Sigmoid colon (tissue), 7 donors: ENCODE results near the gene AASS. TPM values are rescaled to one million over a fixed set of nuclear protein-coding genes. Genes with fewer than 3 reads are reported as not detected.
"Not testable (repeated sequence)": the region's sequence is repeated elsewhere in the genome, so short reads cannot be mapped to it uniquely, and the experiment has no call there.

Experiments used
- DNase-seq: peaks from one replicate; pipeline ENCODE4 v3.0.0-alpha.2; 2019
- H3K27ac ChIP-seq, 4 donors: fragments of 200-600 bp; sonication (generic); one replicate each; pipeline ENCODE4 v1.5.1; 2016 to 2019; ENCODE audit warnings: mild to moderate bottlenecking in 1 of 4
- H3K27me3 ChIP-seq, 3 donors: fragments of 200-600 bp; sonication (generic); one replicate each; pipeline ENCODE4 v1.5.1; 2019; ENCODE audit warnings: mild to moderate bottlenecking in 1 of 3
- H3K36me3 ChIP-seq, 4 donors: fragments of 200-600 bp; sonication (generic); one replicate each; pipeline ENCODE4 v1.5.1; 2016 to 2019
- H3K4me1 ChIP-seq, 4 donors: fragments of 200-600 bp; sonication (generic); one replicate each; pipeline ENCODE4 v1.5.1; 2017 to 2019
- H3K4me3 ChIP-seq, 4 donors: fragments of 200-600 bp; sonication (generic); one replicate each; pipeline ENCODE4 v1.5.1; 2017 to 2019; ENCODE audit warnings: mild to moderate bottlenecking in 2 of 4, moderate library complexity in 1 of 4
- H3K9me3 ChIP-seq, 4 donors: fragments of 200-600 bp in 3 of 4; sonication (generic) in 3 of 4; one replicate each; pipeline versions ENCODE4 v1.5.1 to v1.6.1; 2013 to 2019
- CTCF ChIP-seq, 4 experiments: fragments of 450-650 bp in 3 of 4; fragments of 200-600 bp in 1 of 4; IDR thresholded peaks; one replicate each; pipeline ENCODE4 v1.5.1; 2016 to 2019; ENCODE audit warnings: antibody characterized with exemption in 4 of 4, mild to moderate bottlenecking in 3 of 4, moderate library complexity in 2 of 4
- EP300 ChIP-seq, 4 donors: sonication (generic); formaldehyde crosslinking; IDR thresholded peaks; one replicate each; pipeline ENCODE4 v1.6.1; 2017; ENCODE audit warnings: antibody characterized with exemption in 4 of 4
- POLR2A ChIP-seq, 2 donors: fragments of 450-650 bp; IDR thresholded peaks; one replicate each; pipeline ENCODE4 v1.6.1; 2016; ENCODE audit warnings: antibody characterized with exemption in 2 of 2, mild to moderate bottlenecking in 2 of 2, moderate library complexity in 2 of 2
- POLR2AphosphoS5 ChIP-seq, 4 donors: sonication (generic); formaldehyde crosslinking; IDR thresholded peaks; one replicate each; pipeline ENCODE4 v1.6.1; 2017; ENCODE audit warnings: antibody characterized with exemption in 4 of 4
- WGBS, 2 donors: extraction: QIAGEN DNeasy Blood & Tissue Kit; methylation state at CpG; one replicate each; pipeline ENCODE4 v1.1.7; 2013; 5-methylcytosine and 5-hydroxymethylcytosine counted together
- intact Hi-C: fragments of 100-400 bp; cut with DNase I; formaldehyde crosslinking; loops from one replicate; pipeline ENCODE4 v1.15.1; 2023
- polyA plus RNA-seq, 3 donors: library from polyadenylated mRNA; stranded (reverse); fragments of 200-250 nt; gene quantifications; one replicate each; pipeline ENCODE4 v1.2.3, GENCODE V29; 2013
- total RNA-seq, 4 donors: library from RNA; depleted of rRNA; stranded (reverse); fragments of >200 nt; gene quantifications; one replicate each; pipeline ENCODE4 v1.1.0, GENCODE V29; 2016
- donor health status: healthy with polysubstance abuse.
- donor health status: Bipolar disorder and iron deficiency.
- donor health status: healthy.

Gene AASS
- total RNA-seq (10 to 100 TPM; 24.3 to 40.0 (median 27.0) TPM), polyA plus RNA-seq (1 to 10 TPM in 2 of 3 donors, under 1 TPM in 1; 0.92 to 5.6 (median 2.4) TPM)

GRCh38 chr7:122143751-122144711 lies at the start of gene AASS:
AASS (minus strand) TSS chr7:122144249; CDS start chr7:122133726, 10,523 bp downstream.
- H3K4me1 ChIP-seq, result peaks cover 0 to 21% (median 10%) of the 10 kb centered on the region in 4 donors
- no peaks in the 10 kb centered on the region for H3K36me3 ChIP-seq
- no peaks in the 10 kb centered on the region for H3K27me3 ChIP-seq
- H3K9me3 ChIP-seq, result no peaks in the 10 kb centered on the region
- WGBS, 2 donors, result 1% methylated on average over 69 of the region's 69 CpGs
- H3K27ac ChIP-seq, result peak within 1 kb of the TSS; percentile 91 to 99 (median 97)
- peak; percentile 100 for DNase-seq
- intact Hi-C loops, result loop anchor here (10.0 kb wide), 1 partner anchor 1411 kb away; the partner anchor contains the start of gene NDUFA5
- H3K4me3 ChIP-seq, result peak within 1 kb of the TSS; percentile 80 to 91 (median 88)
- TF ChIP-seq POLR2AphosphoS5 (IDR thresholded peaks at IDR 0.05) (peak; percentile 87 to 97 (median 91)), POLR2A (IDR thresholded peaks at IDR 0.05) (peak; percentile 69 to 72), EP300 (IDR thresholded peaks at IDR 0.05) (peak in 3 of 4 donors; percentile 30 to 91 (median 31)), CTCF (IDR thresholded peaks at IDR 0.05) (no peak)

GRCh38 chr7:122188785-122189184 lies 44.7 kb upstream of the AASS start:
- H3K27me3 ChIP-seq, result no peaks in the 10 kb centered on the region
- H3K36me3 ChIP-seq, result no peaks in the 10 kb centered on the region
- TF ChIP-seq POLR2AphosphoS5 (IDR thresholded peaks at IDR 0.05) (no peak), CTCF (IDR thresholded peaks at IDR 0.05) (no peak), POLR2A (IDR thresholded peaks at IDR 0.05) (no peak), EP300 (IDR thresholded peaks at IDR 0.05) (no peak)
- intact Hi-C loops, result no loop called here
- no peaks in the 10 kb centered on the region for H3K9me3 ChIP-seq
- DNase-seq, result no peak
- no peak overlapping the region for H3K27ac ChIP-seq
- H3K4me1 ChIP-seq, result no peaks in the 10 kb centered on the region
- no peak overlapping the region for H3K4me3 ChIP-seq

- Histone ChIP-seq H3K27ac (no peak overlapping the region), H3K4me3 (no peak overlapping the region), H3K9me3 (no peaks in the 10 kb centered on the region), H3K27me3 (no peaks in the 10 kb centered on the region), H3K4me1 (no peaks in the 10 kb centered on the region), H3K36me3 (no peaks in the 10 kb centered on the region)
- intact Hi-C loops, result no loop called here
- no peak for DNase-seq
- TF ChIP-seq EP300 (IDR thresholded peaks at IDR 0.05) (no peak), CTCF (IDR thresholded peaks at IDR 0.05) (no peak), POLR2A (IDR thresholded peaks at IDR 0.05) (no peak), POLR2AphosphoS5 (IDR thresholded peaks at IDR 0.05) (no peak)
- 73 to 79% methylated on average over 3 of the region's 3 CpGs for WGBS, 2 donors
Measured at GRCh38 chr7:122183106-122183505, 39.1 kb upstream of the AASS start.

GRCh38 chr7:122182081-122182480 lies 38.0 kb upstream of the AASS start:
- no peaks in the 10 kb centered on the region for H3K9me3 ChIP-seq
- 52 to 83% methylated on average over 1 of the region's 1 CpG for WGBS, 2 donors
- DNase-seq, result no peak
- H3K4me3 ChIP-seq, result no peak overlapping the region
- no peak overlapping the region for H3K27ac ChIP-seq
- no peak for TF ChIP-seq EP300 (IDR thresholded peaks at IDR 0.05)
- no peak for TF ChIP-seq POLR2A (IDR thresholded peaks at IDR 0.05)
- TF ChIP-seq CTCF (IDR thresholded peaks at IDR 0.05), result no peak
- no peak for TF ChIP-seq POLR2AphosphoS5 (IDR thresholded peaks at IDR 0.05)
- H3K4me1 ChIP-seq, result no peaks in the 10 kb centered on the region
- H3K36me3 ChIP-seq, result no peaks in the 10 kb centered on the region
- no peaks in the 10 kb centered on the region for H3K27me3 ChIP-seq
- intact Hi-C loops, result no loop called here

- H3K36me3 ChIP-seq, H3K27me3 ChIP-seq, H3K9me3 ChIP-seq, H3K4me1 ChIP-seq, H3K4me3 ChIP-seq, H3K27ac ChIP-seq, intact Hi-C loops, DNase-seq: not testable (repeated sequence)
- WGBS, 2 donors, result 68 to 74% methylated on average over 2 of the region's 2 CpGs
Measured at GRCh38 chr7:122172144-122172543, 28.1 kb upstream of the AASS start.
